Type B pancreatic cell (in vitro differentiated cells): Measurements from ENCODE around the gene RGS9. TPM values are rescaled to one million over a fixed set of nuclear protein-coding genes. Genes with fewer than 3 reads are reported as not detected.

Experiments used
- DNase-seq: peaks from one replicate; pipeline ENCODE4 v3.0.0; 2021; ENCODE audit warnings: mixed read lengths; ENCODE audit not compliant: unreplicated experiment; ENCODE audit errors: extremely low spot score
- H3K27ac Mint-ChIP-seq: 2 replicates; pipeline ENCODE4 v1.8.0; 2021; ENCODE audit warnings: mild to moderate bottlenecking, mixed read lengths
- H3K27me3 Mint-ChIP-seq: 2 replicates; pipeline ENCODE4 v1.8.0; 2021; ENCODE audit warnings: mixed read lengths
- H3K36me3 Mint-ChIP-seq: 2 replicates; pipeline ENCODE4 v1.8.0; 2021; ENCODE audit warnings: mixed read lengths
- H3K4me1 Mint-ChIP-seq: one replicate; pipeline ENCODE4 v1.8.0; 2021; ENCODE audit warnings: mixed read lengths; ENCODE audit not compliant: unreplicated experiment
- H3K4me3 Mint-ChIP-seq: 2 replicates; pipeline ENCODE4 v1.8.0; 2021; ENCODE audit warnings: mild to moderate bottlenecking, mixed read lengths
- H3K9me3 Mint-ChIP-seq: 2 replicates; pipeline ENCODE4 v1.8.0; 2021; ENCODE audit warnings: mixed read lengths
- CTCF ChIP-seq: fragments of 200-600 bp; sonication (generic); conservative IDR thresholded peaks from 2 replicates; pipeline ENCODE4 v1.5.0; 2021; ENCODE audit warnings: antibody characterized with exemption, mild to moderate bottlenecking
- total RNA-seq: library from RNA; stranded (reverse); gene quantifications from 2 replicates; pipeline ENCODE4 v1.2.1, GENCODE V29; 2021; ENCODE audit warnings: low replicate concordance

Gene RGS9
- total RNA-seq, 1 donor from 2014 or later: 5.5 TPM

GRCh38 chr17:65243838-65244625 lies 106.9 kb downstream of the RGS9 start:
- H3K9me3 Mint-ChIP-seq: no peaks in the 10 kb centered on the region
- peaks cover 5% of the 10 kb centered on the region for H3K36me3 Mint-ChIP-seq
- H3K4me3 Mint-ChIP-seq: no peak overlapping the region
- peaks cover 10% of the 10 kb centered on the region for H3K27me3 Mint-ChIP-seq
- H3K27ac Mint-ChIP-seq: peak overlapping the region; percentile 48
- peak; percentile 49 for DNase-seq
- no peak for TF ChIP-seq CTCF
- H3K4me1 Mint-ChIP-seq: peaks cover 18% of the 10 kb centered on the region

- H3K4me1 Mint-ChIP-seq: peaks cover 13% of the 10 kb centered on the region
- no peak for DNase-seq
- peaks cover 9% of the 10 kb centered on the region for H3K9me3 Mint-ChIP-seq
- no peak overlapping the region for H3K4me3 Mint-ChIP-seq
- TF ChIP-seq CTCF: no peak
- H3K27ac Mint-ChIP-seq: no peak overlapping the region
- peaks cover 19% of the 10 kb centered on the region for H3K27me3 Mint-ChIP-seq
- peaks cover 5% of the 10 kb centered on the region for H3K36me3 Mint-ChIP-seq
These were observed 109.1 kb downstream of the RGS9 start for GRCh38 chr17:65246252-65246651.

- Mint-ChIP-seq H3K36me3 (peaks cover 5% of the 10 kb centered on the region), H3K27me3 (peaks cover 27% of the 10 kb centered on the region), H3K4me1 (peaks cover 4% of the 10 kb centered on the region), H3K4me3 (no peak overlapping the region), H3K9me3 (peaks cover 9% of the 10 kb centered on the region), H3K27ac (no peak overlapping the region)
- no peak for DNase-seq
- TF ChIP-seq CTCF: no peak
These were observed 112.6 kb downstream of the RGS9 start for GRCh38 chr17:65249774-65250173.

- no peak for DNase-seq
- TF ChIP-seq CTCF: no peak
- Mint-ChIP-seq H3K27me3 (peaks cover 17% of the 10 kb centered on the region), H3K27ac (no peak overlapping the region), H3K36me3 (no peaks in the 10 kb centered on the region), H3K4me1 (peaks cover 1% of the 10 kb centered on the region), H3K4me3 (no peak overlapping the region), H3K9me3 (peaks cover 9% of the 10 kb centered on the region)
These were observed 117.0 kb downstream of the RGS9 start for GRCh38 chr17:65254166-65254565.

- H3K27ac Mint-ChIP-seq: peak overlapping the region; percentile 37
- H3K9me3 Mint-ChIP-seq: no peaks in the 10 kb centered on the region
- H3K4me3 Mint-ChIP-seq: peak overlapping the region; percentile 44
- peaks cover 26% of the 10 kb centered on the region for H3K4me1 Mint-ChIP-seq
- DNase-seq: peak; percentile 8
- no peaks in the 10 kb centered on the region for H3K36me3 Mint-ChIP-seq
- no peak for TF ChIP-seq CTCF
- H3K27me3 Mint-ChIP-seq: no peaks in the 10 kb centered on the region
These were observed 122.1 kb downstream of the RGS9 start for GRCh38 chr17:65259281-65259680.
